PFSK-1 (cell line): Measurements from ENCODE around the gene JRKL.

ENCODE experiments used
- FOXP2 ChIP-seq: optimal IDR thresholded peaks from 2 replicates; pipeline ENCODE3; 2011; ENCODE audit warnings: borderline replicate concordance, control low read depth, inconsistent platforms; ENCODE audit not compliant: insufficient read depth; ENCODE audit errors: extremely low read length, extremely low read depth
- POLR2AphosphoS5 ChIP-seq: IDR thresholded peaks from 2 replicates; pipeline ENCODE4 v1.6.1; 2012; ENCODE audit warnings: low read depth, mild to moderate bottlenecking, control low read depth, low read length, moderate library complexity
- SIN3A ChIP-seq: IDR thresholded peaks from 2 replicates; pipeline ENCODE4 v1.6.1; 2012; ENCODE audit warnings: mild to moderate bottlenecking, low read length, moderate library complexity, borderline replicate concordance; ENCODE audit not compliant: insufficient read depth
- TAF1 ChIP-seq: IDR thresholded peaks from 2 replicates; pipeline ENCODE4 v1.6.1; 2012; ENCODE audit warnings: low read length, control low read depth, borderline replicate concordance; ENCODE audit not compliant: insufficient read depth
- TF ChIP-seq, protein P1 (sequence below), 2 experiments: IDR thresholded peaks; 2 replicates each; pipeline versions ENCODE4 v1.6.1 to v1.8.0; 2011 to 2012; ENCODE audit warnings: low read depth in 2 of 2, low read length in 2 of 2, control low read depth in 1 of 2, inconsistent platforms in 1 of 2, mild to moderate bottlenecking in 1 of 2, moderate library complexity in 1 of 2; ENCODE audit not compliant: insufficient read depth in 1 of 2

The JRKL gene

DNA sequence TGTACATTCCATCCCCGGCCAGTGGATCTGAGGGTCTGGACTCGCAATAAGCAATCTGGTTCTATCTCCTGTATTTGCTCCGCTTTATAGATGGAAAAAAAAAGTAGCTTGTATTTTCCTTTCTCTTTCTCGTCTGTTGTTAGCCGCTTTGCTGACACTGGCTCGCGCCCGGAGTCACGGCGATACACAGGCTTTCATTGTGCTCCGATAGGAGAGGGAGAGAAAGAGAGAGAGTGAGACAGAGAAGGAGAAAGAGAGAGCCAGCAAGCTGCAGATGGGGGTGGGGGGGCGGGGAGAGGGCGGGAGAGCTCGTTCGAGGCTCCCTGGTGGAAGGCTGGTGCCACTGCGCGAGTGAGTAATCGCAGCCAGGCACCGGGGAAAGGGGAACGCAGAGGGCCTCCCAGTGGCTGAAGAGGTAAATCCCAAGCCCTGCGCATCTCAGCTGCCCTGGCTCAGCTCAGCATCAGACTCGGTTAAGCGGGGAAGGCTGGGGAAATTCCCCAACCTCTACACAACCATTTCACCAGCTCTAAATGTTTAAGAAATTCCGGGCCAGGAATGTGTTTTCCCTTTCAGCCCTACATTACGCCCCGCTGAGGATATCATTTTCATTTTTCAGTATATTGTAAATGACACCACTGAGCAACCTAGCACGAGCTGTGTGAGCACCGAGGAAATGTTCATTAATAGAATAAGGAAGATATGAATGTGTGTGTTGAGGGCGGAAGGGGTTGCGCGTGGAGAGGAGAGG, 46.7 kb upstream of the JRKL start, which contains the start of gene MAML2:
MAML2 (minus strand) TSS at position 235 of the 751 bp plus-strand sequence. CDS start 1,300 bp downstream, outside the sequence.
- TF ChIP-seq FOXP2 (peak; percentile 73), TAF1 (0 out of 2 replicates have a peak, but pooled peaks have one; percentile 5), SIN3A (peak; percentile 43; the same call in 1 of the 2 replicates), POLR2AphosphoS5 (peak; percentile 58)
- TF ChIP-seq, protein P1, sequence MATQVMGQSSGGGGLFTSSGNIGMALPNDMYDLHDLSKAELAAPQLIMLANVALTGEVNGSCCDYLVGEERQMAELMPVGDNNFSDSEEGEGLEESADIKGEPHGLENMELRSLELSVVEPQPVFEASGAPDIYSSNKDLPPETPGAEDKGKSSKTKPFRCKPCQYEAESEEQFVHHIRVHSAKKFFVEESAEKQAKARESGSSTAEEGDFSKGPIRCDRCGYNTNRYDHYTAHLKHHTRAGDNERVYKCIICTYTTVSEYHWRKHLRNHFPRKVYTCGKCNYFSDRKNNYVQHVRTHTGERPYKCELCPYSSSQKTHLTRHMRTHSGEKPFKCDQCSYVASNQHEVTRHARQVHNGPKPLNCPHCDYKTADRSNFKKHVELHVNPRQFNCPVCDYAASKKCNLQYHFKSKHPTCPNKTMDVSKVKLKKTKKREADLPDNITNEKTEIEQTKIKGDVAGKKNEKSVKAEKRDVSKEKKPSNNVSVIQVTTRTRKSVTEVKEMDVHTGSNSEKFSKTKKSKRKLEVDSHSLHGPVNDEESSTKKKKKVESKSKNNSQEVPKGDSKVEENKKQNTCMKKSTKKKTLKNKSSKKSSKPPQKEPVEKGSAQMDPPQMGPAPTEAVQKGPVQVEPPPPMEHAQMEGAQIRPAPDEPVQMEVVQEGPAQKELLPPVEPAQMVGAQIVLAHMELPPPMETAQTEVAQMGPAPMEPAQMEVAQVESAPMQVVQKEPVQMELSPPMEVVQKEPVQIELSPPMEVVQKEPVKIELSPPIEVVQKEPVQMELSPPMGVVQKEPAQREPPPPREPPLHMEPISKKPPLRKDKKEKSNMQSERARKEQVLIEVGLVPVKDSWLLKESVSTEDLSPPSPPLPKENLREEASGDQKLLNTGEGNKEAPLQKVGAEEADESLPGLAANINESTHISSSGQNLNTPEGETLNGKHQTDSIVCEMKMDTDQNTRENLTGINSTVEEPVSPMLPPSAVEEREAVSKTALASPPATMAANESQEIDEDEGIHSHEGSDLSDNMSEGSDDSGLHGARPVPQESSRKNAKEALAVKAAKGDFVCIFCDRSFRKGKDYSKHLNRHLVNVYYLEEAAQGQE (IDR thresholded peaks at IDR 0.05; ENCODE audit: insufficient read depth in 1 of 2, low read depth in 2 of 2, low read length in 2 of 2) = no peak

DNA sequence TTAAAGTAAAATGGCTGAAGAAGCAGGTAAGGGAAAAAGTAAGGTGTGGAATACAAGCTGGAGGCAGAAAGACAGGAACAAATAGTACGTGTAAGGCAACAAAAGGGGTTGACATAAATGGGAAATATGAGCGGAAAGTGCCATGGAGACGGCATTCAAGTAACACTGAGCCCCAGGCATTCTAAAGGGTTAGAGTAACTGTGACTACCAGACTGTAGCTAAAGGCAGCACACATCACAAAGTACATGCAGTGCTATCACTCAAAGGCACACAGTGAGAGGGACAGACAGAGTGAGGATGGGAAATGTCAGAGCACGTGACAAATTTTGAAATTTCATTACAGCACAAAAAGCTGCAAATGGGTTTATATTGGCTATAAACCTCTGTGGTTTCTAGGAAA, 33.0 kb upstream of the JRKL start:
- TF ChIP-seq, protein P1 (IDR thresholded peaks at IDR 0.05; ENCODE audit: insufficient read depth in 1 of 2, low read depth in 2 of 2, low read length in 2 of 2) = no peak
- TF ChIP-seq TAF1 (no peak), SIN3A (no peak), POLR2AphosphoS5 (no peak), FOXP2 (no peak)

DNA sequence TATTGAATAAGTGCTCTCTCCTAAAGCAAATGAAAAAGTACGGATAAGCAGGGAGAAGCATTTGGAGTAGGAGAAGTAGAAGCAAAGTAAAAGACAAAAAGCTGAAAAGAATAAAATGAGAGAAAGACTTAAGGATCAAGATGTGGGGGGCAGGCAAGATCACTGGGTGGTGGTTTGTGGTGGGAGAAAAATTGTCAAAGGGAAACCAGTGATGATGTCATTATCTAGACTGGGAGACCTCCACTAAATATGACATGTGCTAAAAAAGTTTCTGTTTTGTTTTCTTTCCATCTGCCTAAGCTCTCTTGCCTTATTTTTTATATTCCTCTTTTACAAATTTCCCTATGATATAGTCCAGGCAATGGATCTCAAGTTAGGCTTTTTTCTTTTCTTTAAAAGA, 32.0 kb upstream of the JRKL start:
- TF ChIP-seq SIN3A (no peak), POLR2AphosphoS5 (no peak), FOXP2 (no peak), TAF1 (no peak)
- TF ChIP-seq, protein P1 (IDR thresholded peaks at IDR 0.05; ENCODE audit: insufficient read depth in 1 of 2, low read depth in 2 of 2, low read length in 2 of 2) = no peak

DNA sequence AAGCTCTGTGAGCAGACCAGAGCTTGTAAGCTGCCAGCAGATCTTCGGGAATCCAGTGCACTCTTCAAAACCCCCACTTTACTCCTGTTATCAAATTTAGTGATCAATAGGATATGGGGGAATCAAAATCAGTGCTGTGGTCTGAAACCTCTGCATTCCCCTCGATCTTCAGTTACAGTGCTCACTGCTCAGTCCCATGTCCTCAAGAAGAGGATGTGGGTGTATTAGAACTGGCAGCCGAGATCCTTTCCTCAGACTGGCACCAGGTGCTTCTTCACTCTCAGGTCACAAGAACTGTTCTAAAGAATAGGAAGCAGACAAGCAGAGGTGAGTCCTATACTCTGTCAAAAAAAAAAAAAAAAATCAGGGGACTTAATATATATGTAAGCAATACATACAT, 31.5 kb upstream of the JRKL start:
- no peak for TF ChIP-seq FOXP2
- TF ChIP-seq TAF1 = no peak
- TF ChIP-seq POLR2AphosphoS5 = no peak
- TF ChIP-seq SIN3A = no peak
- TF ChIP-seq, protein P1 (IDR thresholded peaks at IDR 0.05; ENCODE audit: insufficient read depth in 1 of 2, low read depth in 2 of 2, low read length in 2 of 2) = no peak
